A549 (cell line): ENCODE results near the gene RNF44. TPM values are rescaled to one million over a fixed set of nuclear protein-coding genes. Genes with fewer than 3 reads are reported as not detected.

ENCODE experiments used
- ATAC-seq, 2 experiments: fragments of 200-7000 bp in 1 of 2; fragments of >200 bp in 1 of 2; cut with Nextera tagmentation in 1 of 2; cut with Tn5 transposase in 1 of 2; 3 replicates each; pipeline versions ENCODE4 v1.8.0 to v1.9.1; 2018 to 2020; ENCODE audit warnings: mild to moderate bottlenecking in 1 of 2, moderate library complexity in 1 of 2
- CTCF ChIA-PET: fragments of 300-600 bp; sonication (Branson Sonifier 250); formaldehyde crosslinking; extraction: SDS; loops from one replicate; lab custom pipeline; 2021; ENCODE audit warnings: antibody characterized with exemption, inconsistent platforms; lab: Yijun Ruan, JAX
- POLR2A ChIA-PET: fragments of 350-600 bp; formaldehyde crosslinking; extraction: SDS; loops from one replicate; lab custom pipeline; 2021; ENCODE audit warnings: antibody characterized with exemption, inconsistent platforms; lab: Yijun Ruan, JAX
- DNase-seq, 2 experiments: peaks; one replicate each; pipeline versions ENCODE4 v3.0.0 to v3.0.0-alpha.2; 2011 to 2016; ENCODE audit warnings: low read depth in 1 of 2, low spot score in 1 of 2
- FAIRE-seq: peaks from 2 replicates; lab custom pipeline; 2011; peaks lifted over from hg19 to GRCh38; lab: Jason Lieb, UNC
- H3K27ac ChIP-seq, 2 experiments: fragments of >200 bp; sonication (Bioruptor Twin); formaldehyde crosslinking; 3 replicates each; pipeline ENCODE4 v1.5.1; 2016 to 2017
- H3K4me1 ChIP-seq: fragments of >200 bp; sonication (Bioruptor Twin); formaldehyde crosslinking; 3 replicates; pipeline ENCODE4 v1.6.1; 2016
- H3K4me2 ChIP-seq: fragments of >200 bp; sonication (Bioruptor Twin); formaldehyde crosslinking; 3 replicates; pipeline ENCODE4 v1.6.1; 2016
- H3K4me3 ChIP-seq: fragments of >200 bp; sonication (Bioruptor Twin); formaldehyde crosslinking; 3 replicates; pipeline ENCODE4 v1.5.1; 2016
- H3K9me3 ChIP-seq: fragments of >200 bp; sonication (Bioruptor Twin); formaldehyde crosslinking; 3 replicates; pipeline ENCODE4 v1.6.1; 2016
- BHLHE40 ChIP-seq: IDR thresholded peaks from 2 replicates; pipeline ENCODE4 v1.6.1; 2012; ENCODE audit warnings: low read depth, low read length, inconsistent platforms
- EHF ChIP-seq: fragments of 250-450 bp; sonication (Bioruptor Pico); IDR thresholded peaks from 2 replicates; pipeline ENCODE4 v1.5.0; 2020; ENCODE audit warnings: mild to moderate bottlenecking
- EP300 ChIP-seq, 2 experiments: fragments of >200 bp; sonication (Bioruptor Twin); formaldehyde crosslinking; IDR thresholded peaks; 2 replicates in 1 of 2; 3 replicates in 1 of 2; pipeline ENCODE4 v1.6.1; 2016 to 2017
- ESRRA ChIP-seq: fragments of 150-350 bp; IDR thresholded peaks from 2 replicates; pipeline ENCODE4 v1.6.1; 2014; ENCODE audit warnings: mild to moderate bottlenecking, low read length, borderline replicate concordance
- FOSL2 ChIP-seq, 2 experiments: fragments of 450-650 bp in 1 of 2; fragments of >200 bp in 1 of 2; sonication (Bioruptor Twin) in 1 of 2; formaldehyde crosslinking; IDR thresholded peaks; 2 replicates each; pipeline versions ENCODE4 v1.5.0 to v1.6.1; 2016 to 2020; ENCODE audit warnings: mild to moderate bottlenecking in 1 of 2, moderate library complexity in 1 of 2
- FOXS1 ChIP-seq: fragments of 250-450 bp; sonication (Bioruptor Pico); IDR thresholded peaks from 2 replicates; pipeline ENCODE4 v1.5.0; 2020; ENCODE audit warnings: mild to moderate bottlenecking, moderate library complexity
- HDAC2 ChIP-seq: fragments of 200-600 bp; sonication (generic); IDR thresholded peaks from 2 replicates; pipeline ENCODE4 v1.6.1; 2016
- HEYL ChIP-seq: fragments of 250-450 bp; sonication (Bioruptor Pico); IDR thresholded peaks from 2 replicates; pipeline ENCODE4 v1.8.0; 2021; ENCODE audit warnings: mild to moderate bottlenecking, moderate library complexity
- HOXA7 ChIP-seq: fragments of 250-450 bp; sonication (Bioruptor Pico); IDR thresholded peaks from 2 replicates; pipeline ENCODE4 v1.5.0; 2020; ENCODE audit warnings: mild to moderate bottlenecking, moderate library complexity
- HOXB13 ChIP-seq: fragments of 250-450 bp; sonication (Bioruptor Pico); IDR thresholded peaks from 2 replicates; pipeline ENCODE4 v1.5.0; 2020; ENCODE audit warnings: low read depth, mild to moderate bottlenecking, moderate library complexity
- HOXB5 ChIP-seq: fragments of 250-450 bp; sonication (Bioruptor Pico); IDR thresholded peaks from 2 replicates; pipeline ENCODE4 v1.5.0; 2020; ENCODE audit warnings: mild to moderate bottlenecking, moderate library complexity
- KDM1A ChIP-seq: fragments of 200-600 bp; sonication (generic); IDR thresholded peaks from 2 replicates; pipeline ENCODE4 v1.6.1; 2016; ENCODE audit warnings: low read depth, mild to moderate bottlenecking
- MAFK ChIP-seq: fragments of 450-650 bp; IDR thresholded peaks from 2 replicates; pipeline ENCODE4 v1.6.1; 2014; ENCODE audit not compliant: partially characterized antibody
- MYC ChIP-seq: IDR thresholded peaks from 2 replicates; pipeline ENCODE4 v1.6.1; 2012; ENCODE audit warnings: mild to moderate bottlenecking, inconsistent platforms, low read length, improper control_type of control experiment, borderline replicate concordance
- NFE2L2 ChIP-seq: fragments of 150-350 bp; conservative IDR thresholded peaks from 2 replicates; pipeline ENCODE4 v1.6.1; 2014; ENCODE audit warnings: low read length
- RAD21 ChIP-seq, 2 experiments: fragments of >200 bp in 1 of 2; sonication (Bioruptor Twin) in 1 of 2; formaldehyde crosslinking in 1 of 2; IDR thresholded peaks in 1 of 2; conservative IDR thresholded peaks in 1 of 2; 2 replicates in 1 of 2; 3 replicates in 1 of 2; pipeline ENCODE4 v1.6.1; 2012 to 2018; ENCODE audit warnings: inconsistent platforms in 1 of 2
- RFX5 ChIP-seq: fragments of 450-650 bp; IDR thresholded peaks from 2 replicates; pipeline ENCODE4 v1.7.1; 2014; ENCODE audit warnings: antibody characterized with exemption, mild to moderate bottlenecking, moderate library complexity
- SREBF2 ChIP-seq: fragments of 450-650 bp; IDR thresholded peaks from 2 replicates; pipeline ENCODE4 v1.6.1; 2014; ENCODE audit warnings: mild to moderate bottlenecking, moderate library complexity
- whole genome bisulfite sequencing: methylation state at CpG from one replicate; pipeline ENCODE4 v1.1.6; 2017; ENCODE audit errors: missing lambda C conversion rate; 5-methylcytosine and 5-hydroxymethylcytosine counted together
- polyA plus RNA-seq, 4 experiments: library from polyadenylated mRNA; depleted of rRNA in 3 of 4; stranded (reverse); fragments of >200 nt; fragmentation: RNase III in 1 of 4; extraction: RNeasy Plus Mini Kit Qiagen cat#74134 plus additional on column Dnase treatment in 1 of 4; gene quantifications; 2 replicates in 3 of 4; 3 replicates in 1 of 4; pipeline ENCODE4 v1.2.3, GENCODE V29; 2011 to 2017
- TF ChIP-seq, protein P1 (sequence below): fragments of 200-600 bp; sonication (generic); IDR thresholded peaks from 2 replicates; pipeline ENCODE4 v1.6.1; 2016; ENCODE audit warnings: antibody characterized with exemption, mild to moderate bottlenecking, moderate library complexity
- TF ChIP-seq, protein P2 (sequence below): fragments of 150-350 bp; IDR thresholded peaks from 2 replicates; pipeline ENCODE4 v1.6.1; 2014; ENCODE audit warnings: low read depth, mild to moderate bottlenecking, low read length
- TF ChIP-seq, protein P3 (sequence below): IDR thresholded peaks from 2 replicates; pipeline ENCODE4 v1.6.1; 2012
- TF ChIP-seq, protein P4 (sequence below): fragments of >200 bp; sonication (Bioruptor Twin); formaldehyde crosslinking; IDR thresholded peaks from 3 replicates; pipeline ENCODE4 v1.5.1; 2016
- TF ChIP-seq, protein P5 (sequence below): fragments of 450-650 bp; IDR thresholded peaks from 2 replicates; pipeline ENCODE4 v1.6.1; 2014; ENCODE audit warnings: antibody characterized with exemption
- TF ChIP-seq, protein P6 (sequence below): fragments of >200 bp; sonication (Bioruptor Twin); formaldehyde crosslinking; IDR thresholded peaks from 3 replicates; pipeline ENCODE4 v1.6.1; 2016
- TF ChIP-seq, protein P7 (sequence below): fragments of 250-450 bp; sonication (Bioruptor Pico); IDR thresholded peaks from 2 replicates; pipeline ENCODE4 v1.5.0; 2020; ENCODE audit warnings: low read depth, mild to moderate bottlenecking, moderate library complexity

RNF44 gene
- polyA plus RNA-seq, 2 of the 4 experiments (the other 2 are of a cell fraction), result 9.2 to 32.7 TPM

DNA sequence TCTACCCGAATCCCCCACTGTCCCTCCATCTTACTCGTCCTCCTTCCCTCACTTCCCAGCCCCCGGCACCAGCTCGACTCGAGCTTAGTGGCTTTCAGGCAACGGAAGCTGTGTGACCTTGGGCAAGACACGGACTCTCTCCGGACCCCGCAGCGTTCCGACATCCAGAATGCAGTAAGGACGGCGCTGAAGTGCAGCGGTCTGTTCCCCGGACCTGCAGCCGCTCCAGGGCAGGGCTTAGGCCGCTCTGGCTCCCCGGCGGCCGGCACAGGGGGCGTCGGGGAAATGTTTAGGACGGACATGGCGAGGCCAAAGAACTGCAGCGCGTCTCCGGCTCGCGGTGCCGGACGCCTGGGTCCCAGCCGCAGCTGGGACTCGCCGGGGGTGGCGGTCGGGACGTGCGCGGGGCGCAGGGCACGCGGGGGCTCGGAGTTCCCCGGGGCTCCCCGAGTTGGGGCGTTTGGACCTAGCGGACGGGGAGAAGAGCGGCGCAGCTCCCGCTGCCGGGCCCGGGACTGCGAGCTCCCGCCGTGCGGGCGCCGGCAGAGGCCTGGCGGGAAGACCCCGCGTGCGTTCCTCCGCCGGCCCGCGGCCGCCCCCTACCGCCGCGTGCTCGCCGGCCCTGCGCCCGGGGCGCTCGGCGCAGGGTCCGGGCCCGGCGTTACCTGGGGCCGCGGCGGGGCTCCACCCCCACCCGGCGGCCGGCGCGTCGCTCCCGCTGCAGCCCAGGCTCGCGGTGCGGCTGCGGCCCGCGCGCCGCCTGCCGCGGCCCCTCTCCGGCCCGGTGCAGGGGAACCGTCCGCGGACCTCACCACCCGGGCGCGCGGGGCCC, 5.6 kb upstream of the RNF44 start:
- DNase-seq, result peak in 1 of 2 experiments; percentile 39
- FAIRE-seq, result no peak
- H3K4me1 ChIP-seq, result peaks cover 52% of the 10 kb centered on the region
- ChIA-PET CTCF (interaction anchor here (0.6 to 4.4 kb wide), 33 partner anchors 9 to 813 kb away, joined by 3 to 27 read pairs (median 4); partner anchors contain the start of genes CLTB and FAF2), POLR2A (interaction anchor here (0.6 to 1.8 kb wide), 8 partner anchors 12 to 813 kb away, joined by 3 to 10 read pairs (median 3); partner anchors contain the start of genes FAF2 and TSPAN17)
- peak overlapping the region; percentile 66 for H3K4me3 ChIP-seq
- no peaks in the 10 kb centered on the region for H3K9me3 ChIP-seq
- peak overlapping the region; percentile 78 for H3K4me2 ChIP-seq
- TF ChIP-seq HOXA7 (CRISPR knock-in tag) (no peak), MAFK (no peak), RAD21 (conservative IDR thresholded peaks at IDR 0.05 in 1 of 2, IDR thresholded peaks at IDR 0.05 in 1 of 2) (peak in 1 of 2 experiments; percentile 32; a peak in 1 of 5 replicates), MYC (no peak; the same call in 1 of the 2 replicates), FOXS1 (0 out of 2 replicates have a peak, but pooled peaks have one; percentile 26), BHLHE40 (no peak), HOXB13 (CRISPR knock-in tag) (no peak), FOSL2 (IDR thresholded peaks at IDR 0.05) (no peak), FOSL2 (CRISPR knock-in tag; IDR thresholded peaks at IDR 0.05) (no peak), HOXB5 (CRISPR knock-in tag) (0 out of 2 replicates have a peak, but pooled peaks have one; percentile 13), EP300 (IDR thresholded peaks at IDR 0.05) (no peak), HEYL (no peak), ESRRA (no peak), EHF (no peak), RFX5 (no peak), SREBF2 (no peak), KDM1A (no peak), HDAC2 (no peak), NFE2L2 (no peak)
- TF ChIP-seq, protein P1, sequence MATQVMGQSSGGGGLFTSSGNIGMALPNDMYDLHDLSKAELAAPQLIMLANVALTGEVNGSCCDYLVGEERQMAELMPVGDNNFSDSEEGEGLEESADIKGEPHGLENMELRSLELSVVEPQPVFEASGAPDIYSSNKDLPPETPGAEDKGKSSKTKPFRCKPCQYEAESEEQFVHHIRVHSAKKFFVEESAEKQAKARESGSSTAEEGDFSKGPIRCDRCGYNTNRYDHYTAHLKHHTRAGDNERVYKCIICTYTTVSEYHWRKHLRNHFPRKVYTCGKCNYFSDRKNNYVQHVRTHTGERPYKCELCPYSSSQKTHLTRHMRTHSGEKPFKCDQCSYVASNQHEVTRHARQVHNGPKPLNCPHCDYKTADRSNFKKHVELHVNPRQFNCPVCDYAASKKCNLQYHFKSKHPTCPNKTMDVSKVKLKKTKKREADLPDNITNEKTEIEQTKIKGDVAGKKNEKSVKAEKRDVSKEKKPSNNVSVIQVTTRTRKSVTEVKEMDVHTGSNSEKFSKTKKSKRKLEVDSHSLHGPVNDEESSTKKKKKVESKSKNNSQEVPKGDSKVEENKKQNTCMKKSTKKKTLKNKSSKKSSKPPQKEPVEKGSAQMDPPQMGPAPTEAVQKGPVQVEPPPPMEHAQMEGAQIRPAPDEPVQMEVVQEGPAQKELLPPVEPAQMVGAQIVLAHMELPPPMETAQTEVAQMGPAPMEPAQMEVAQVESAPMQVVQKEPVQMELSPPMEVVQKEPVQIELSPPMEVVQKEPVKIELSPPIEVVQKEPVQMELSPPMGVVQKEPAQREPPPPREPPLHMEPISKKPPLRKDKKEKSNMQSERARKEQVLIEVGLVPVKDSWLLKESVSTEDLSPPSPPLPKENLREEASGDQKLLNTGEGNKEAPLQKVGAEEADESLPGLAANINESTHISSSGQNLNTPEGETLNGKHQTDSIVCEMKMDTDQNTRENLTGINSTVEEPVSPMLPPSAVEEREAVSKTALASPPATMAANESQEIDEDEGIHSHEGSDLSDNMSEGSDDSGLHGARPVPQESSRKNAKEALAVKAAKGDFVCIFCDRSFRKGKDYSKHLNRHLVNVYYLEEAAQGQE, result no peak
- TF ChIP-seq, protein P2, sequence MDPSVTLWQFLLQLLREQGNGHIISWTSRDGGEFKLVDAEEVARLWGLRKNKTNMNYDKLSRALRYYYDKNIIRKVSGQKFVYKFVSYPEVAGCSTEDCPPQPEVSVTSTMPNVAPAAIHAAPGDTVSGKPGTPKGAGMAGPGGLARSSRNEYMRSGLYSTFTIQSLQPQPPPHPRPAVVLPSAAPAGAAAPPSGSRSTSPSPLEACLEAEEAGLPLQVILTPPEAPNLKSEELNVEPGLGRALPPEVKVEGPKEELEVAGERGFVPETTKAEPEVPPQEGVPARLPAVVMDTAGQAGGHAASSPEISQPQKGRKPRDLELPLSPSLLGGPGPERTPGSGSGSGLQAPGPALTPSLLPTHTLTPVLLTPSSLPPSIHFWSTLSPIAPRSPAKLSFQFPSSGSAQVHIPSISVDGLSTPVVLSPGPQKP, result no peak
- TF ChIP-seq, protein P3, sequence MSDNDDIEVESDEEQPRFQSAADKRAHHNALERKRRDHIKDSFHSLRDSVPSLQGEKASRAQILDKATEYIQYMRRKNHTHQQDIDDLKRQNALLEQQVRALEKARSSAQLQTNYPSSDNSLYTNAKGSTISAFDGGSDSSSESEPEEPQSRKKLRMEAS, result peak; percentile 2
- TF ChIP-seq, protein P4, sequence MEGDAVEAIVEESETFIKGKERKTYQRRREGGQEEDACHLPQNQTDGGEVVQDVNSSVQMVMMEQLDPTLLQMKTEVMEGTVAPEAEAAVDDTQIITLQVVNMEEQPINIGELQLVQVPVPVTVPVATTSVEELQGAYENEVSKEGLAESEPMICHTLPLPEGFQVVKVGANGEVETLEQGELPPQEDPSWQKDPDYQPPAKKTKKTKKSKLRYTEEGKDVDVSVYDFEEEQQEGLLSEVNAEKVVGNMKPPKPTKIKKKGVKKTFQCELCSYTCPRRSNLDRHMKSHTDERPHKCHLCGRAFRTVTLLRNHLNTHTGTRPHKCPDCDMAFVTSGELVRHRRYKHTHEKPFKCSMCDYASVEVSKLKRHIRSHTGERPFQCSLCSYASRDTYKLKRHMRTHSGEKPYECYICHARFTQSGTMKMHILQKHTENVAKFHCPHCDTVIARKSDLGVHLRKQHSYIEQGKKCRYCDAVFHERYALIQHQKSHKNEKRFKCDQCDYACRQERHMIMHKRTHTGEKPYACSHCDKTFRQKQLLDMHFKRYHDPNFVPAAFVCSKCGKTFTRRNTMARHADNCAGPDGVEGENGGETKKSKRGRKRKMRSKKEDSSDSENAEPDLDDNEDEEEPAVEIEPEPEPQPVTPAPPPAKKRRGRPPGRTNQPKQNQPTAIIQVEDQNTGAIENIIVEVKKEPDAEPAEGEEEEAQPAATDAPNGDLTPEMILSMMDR, result peak; percentile 49; the same call in 1 of the 3 replicates
- TF ChIP-seq, protein P5, sequence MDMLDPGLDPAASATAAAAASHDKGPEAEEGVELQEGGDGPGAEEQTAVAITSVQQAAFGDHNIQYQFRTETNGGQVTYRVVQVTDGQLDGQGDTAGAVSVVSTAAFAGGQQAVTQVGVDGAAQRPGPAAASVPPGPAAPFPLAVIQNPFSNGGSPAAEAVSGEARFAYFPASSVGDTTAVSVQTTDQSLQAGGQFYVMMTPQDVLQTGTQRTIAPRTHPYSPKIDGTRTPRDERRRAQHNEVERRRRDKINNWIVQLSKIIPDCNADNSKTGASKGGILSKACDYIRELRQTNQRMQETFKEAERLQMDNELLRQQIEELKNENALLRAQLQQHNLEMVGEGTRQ, result no peak
- TF ChIP-seq, protein P6, sequence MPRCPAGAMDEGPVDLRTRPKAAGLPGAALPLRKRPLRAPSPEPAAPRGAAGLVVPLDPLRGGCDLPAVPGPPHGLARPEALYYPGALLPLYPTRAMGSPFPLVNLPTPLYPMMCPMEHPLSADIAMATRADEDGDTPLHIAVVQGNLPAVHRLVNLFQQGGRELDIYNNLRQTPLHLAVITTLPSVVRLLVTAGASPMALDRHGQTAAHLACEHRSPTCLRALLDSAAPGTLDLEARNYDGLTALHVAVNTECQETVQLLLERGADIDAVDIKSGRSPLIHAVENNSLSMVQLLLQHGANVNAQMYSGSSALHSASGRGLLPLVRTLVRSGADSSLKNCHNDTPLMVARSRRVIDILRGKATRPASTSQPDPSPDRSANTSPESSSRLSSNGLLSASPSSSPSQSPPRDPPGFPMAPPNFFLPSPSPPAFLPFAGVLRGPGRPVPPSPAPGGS, result 0 out of 3 replicates have a peak, but pooled peaks have one; percentile 73
- TF ChIP-seq, protein P7, sequence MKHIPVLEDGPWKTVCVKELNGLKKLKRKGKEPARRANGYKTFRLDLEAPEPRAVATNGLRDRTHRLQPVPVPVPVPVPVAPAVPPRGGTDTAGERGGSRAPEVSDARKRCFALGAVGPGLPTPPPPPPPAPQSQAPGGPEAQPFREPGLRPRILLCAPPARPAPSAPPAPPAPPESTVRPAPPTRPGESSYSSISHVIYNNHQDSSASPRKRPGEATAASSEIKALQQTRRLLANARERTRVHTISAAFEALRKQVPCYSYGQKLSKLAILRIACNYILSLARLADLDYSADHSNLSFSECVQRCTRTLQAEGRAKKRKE (CRISPR knock-in tag), result no peak
- peak; percentile 19 to 61 for ATAC-seq
- peak overlapping the region; percentile 89 to 95 for H3K27ac ChIP-seq
- 23% methylated on average over 25 of the region's 110 CpGs for WGBS
